Endometrial microvascular endothelial cells (primary cell): ENCODE measurements around the gene ITPKC. TPM values are rescaled to one million over a fixed set of nuclear protein-coding genes. Genes with fewer than 3 reads are reported as not detected.

Experiments
- in situ Hi-C: cut with HindIII; loops from 2 replicates; pipeline ENCODE4 v1.10.0; 2017; ENCODE audit warnings: low sequenced_read_pairs, low pct_unique_long_range_greater_than_20kb; ENCODE audit errors: inconsistent ontology term
- total RNA-seq: library from RNA; depleted of rRNA; stranded (reverse); fragments of >200 nt; gene quantifications from one replicate; pipeline ENCODE4 v1.2.3, GENCODE V29; 2015; ENCODE audit errors: inconsistent ontology term

The ITPKC gene
- total RNA-seq: 20.5 TPM

DNA sequence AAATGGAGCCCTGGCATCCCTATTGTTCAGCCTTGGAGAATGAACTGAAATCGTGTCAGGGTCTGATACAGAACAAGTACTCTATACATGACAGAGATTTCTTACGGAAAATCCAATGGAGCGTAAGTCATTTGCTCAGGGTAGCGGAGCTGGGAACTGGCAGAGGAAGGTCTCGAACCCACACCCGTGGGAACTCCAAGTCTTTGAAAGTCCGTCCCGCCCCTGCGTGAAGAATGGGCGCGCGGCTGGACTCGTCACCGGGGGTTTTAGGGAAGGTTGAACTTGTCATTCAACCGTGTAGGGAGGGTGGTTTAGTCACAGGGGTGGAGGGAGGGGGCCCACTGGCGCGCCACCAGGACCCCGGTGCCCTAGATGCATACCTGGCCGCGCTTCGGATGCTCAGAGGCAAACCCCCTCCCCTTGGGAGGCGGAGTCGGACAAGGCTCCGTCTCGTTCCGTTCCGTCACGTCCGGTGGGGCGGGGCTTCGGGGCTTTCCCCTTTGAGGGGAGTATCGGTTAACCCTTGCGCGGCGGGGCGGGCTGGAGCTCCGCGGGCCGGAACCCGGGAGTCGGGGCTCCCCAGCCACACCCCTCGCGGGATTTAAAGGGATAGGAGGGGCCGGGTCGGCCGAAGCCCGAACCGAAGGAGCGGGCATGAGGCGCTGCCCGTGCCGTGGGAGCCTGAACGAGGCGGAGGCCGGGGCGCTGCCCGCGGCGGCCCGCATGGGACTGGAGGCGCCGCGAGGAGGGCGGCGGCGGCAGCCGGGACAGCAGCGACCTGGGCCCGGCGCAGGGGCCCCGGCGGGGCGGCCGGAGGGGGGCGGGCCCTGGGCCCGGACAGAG, at the start of gene ITPKC, which contains the start of gene COQ8B:
ITPKC (plus strand) TSS at position 631 of the 843 bp plus-strand sequence; CDS start at position 655, 24 bp downstream.
COQ8B (minus strand) TSS at position 405 of the 843 bp plus-strand sequence. CDS start 2,254 bp downstream, outside the sequence.
- in situ Hi-C loops: no loop called here

DNA sequence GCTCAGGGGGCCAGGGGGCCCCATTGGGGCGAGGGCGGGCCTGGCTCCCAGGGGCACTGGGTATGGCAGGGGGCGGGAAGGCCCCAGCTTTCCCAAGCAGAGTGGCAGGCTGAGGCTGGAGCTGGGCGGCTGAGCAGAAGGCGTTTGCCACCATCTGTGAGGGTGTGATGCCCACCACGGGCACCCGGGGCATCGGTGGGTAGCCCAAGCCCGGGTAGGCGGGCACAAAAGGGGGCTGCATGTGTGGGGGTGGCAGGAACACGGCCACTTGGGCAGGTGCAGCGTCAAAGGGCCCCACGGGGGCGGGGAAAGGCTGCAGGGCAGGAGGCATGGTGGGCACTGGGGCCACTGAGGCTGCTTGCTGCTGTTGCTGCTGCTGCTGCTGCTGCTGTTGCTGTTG, 49.3 kb upstream of the ITPKC start:
- in situ Hi-C loops: no loop called here

DNA sequence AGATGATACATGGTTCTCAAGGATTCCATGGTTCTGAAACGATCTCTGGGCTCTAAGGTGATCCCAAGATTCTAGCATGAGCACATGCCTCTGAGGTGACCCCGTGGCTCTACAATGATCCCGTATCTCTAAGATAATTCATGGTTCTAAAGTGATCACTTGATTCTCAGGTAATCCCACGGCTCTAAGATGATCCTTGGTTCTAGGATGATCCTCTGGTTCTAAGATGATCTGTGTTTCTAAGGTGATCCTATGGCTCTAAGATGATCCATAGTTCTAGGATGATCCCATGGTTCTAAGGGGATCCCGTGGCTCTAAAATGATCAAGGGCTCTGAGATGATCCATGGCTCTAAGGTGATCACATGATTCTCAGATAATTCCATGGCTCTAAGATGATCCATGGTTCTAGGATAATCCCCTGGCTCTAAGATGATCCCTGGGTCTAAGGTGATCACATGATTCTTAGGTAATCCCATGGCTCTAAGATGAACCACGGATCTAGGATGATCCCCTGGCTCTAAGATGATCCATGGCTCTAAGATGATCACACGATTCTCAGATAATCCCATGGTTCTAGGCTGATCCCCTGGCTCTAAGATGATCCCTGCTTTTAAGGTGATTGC, 47.8 kb upstream of the ITPKC start:
- in situ Hi-C loops: no loop called here

DNA sequence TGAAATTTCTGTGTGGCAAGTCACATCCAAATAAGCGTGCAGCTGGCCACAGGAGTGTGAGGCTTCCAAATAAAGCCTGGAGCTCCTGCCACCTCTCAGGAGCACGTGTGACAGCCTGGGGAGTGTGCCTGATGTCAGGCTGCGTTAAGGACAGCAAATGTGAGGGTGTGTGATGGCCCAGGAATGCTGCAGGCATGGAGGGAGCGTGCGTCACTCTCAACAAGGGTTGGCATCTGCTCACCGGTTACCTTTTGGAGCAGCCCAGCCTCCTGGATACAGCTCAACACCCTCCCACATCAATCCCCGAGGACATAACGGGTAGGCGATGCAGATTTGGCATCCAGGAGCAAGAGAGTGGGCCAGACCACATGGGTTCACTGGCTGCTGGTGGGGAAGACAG, 45.5 kb upstream of the ITPKC start:
- in situ Hi-C loops: no loop called here

DNA sequence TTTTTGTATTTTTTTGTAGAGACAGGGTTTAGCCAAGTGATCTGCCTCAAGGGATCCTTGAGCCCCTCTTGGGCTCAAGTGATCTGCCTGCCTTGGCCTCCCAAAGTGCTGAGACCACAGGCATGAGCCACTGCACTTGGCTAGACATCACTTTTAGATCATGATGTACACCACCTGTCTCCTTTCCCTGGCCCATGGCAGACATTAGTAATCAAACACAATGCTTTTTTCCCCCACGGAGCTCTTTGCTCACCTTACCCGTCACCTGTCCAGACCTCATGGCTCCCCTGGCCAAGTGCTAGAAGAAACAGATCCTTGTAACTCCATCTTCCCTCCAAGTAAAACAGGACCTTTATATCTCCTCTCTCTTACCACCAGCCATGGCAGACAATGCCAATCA, 44.9 kb upstream of the ITPKC start:
- in situ Hi-C loops: no loop called here

DNA sequence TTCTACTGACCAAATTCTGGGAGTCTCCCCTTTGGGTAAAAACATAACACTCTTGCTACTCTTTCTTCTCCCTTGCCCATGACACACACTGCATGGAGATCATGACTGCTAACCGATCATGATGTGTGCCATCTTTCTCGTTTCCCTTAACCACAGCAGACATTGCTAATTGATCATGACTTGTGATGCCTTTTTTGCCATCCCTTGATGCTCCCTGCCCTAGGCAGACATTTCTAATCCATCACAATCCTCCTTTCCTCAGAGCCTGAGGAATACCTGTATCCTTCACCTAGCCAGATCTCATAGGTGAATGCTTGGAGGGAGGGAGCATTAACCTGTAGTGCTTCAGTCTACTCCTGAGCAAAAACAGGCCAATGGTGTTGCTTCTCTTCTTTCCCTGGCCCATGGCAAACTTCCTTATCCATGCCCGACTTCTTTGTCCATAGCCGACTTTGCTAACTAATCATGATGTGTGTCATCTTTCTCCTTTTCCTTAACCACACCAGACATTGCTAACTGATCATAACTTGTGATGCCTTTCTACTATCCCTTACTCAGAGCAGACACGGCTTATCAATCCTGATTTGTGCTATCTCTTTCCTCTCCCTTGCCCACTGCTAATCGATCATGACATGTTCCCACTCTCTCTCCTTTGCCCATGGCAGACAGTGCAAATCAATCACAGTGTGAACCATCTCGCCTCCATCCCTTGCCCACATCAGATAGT, 44.2 kb upstream of the ITPKC start:
- in situ Hi-C loops: no loop called here

DNA sequence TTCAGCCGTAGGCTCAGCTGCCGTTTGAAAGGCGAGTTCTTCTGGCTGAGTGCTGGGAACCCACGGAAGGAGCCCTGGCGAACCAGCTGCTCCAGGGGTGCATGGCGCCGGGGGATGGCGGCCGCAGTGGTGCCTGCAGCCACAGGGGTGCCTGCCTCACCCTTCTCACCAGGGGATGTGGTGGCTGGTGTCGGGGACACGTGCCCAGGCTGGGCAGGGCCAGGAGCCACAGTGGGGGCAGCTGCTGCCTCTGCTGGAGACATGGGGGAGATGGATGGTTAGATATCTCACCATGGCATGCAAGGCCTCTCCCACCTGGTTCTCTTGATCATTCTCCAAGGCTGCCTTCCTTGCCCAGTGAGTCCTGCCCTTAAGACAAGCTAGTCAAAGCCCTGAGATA, 43.5 kb upstream of the ITPKC start:
- in situ Hi-C loops: no loop called here

DNA sequence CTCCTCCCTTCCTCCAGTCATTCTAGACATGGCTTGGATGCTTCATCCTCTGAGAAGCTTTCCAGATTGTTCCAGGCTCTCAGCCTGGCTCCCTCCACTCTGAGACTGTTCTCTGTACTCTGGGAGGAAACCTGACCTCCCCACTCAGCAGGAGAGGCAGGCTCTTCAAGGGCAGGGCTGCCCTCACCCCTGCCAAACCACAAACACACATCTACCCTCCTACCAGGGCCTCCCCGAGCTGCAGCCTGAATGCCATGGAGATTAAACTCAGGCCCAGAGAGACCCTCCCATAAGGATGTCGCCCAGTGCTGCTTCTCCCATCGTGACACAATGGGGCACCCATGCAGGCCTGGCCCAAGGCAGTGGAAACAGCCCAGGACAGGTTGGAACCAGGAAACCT, 42.6 kb upstream of the ITPKC start:
- in situ Hi-C loops: no loop called here

DNA sequence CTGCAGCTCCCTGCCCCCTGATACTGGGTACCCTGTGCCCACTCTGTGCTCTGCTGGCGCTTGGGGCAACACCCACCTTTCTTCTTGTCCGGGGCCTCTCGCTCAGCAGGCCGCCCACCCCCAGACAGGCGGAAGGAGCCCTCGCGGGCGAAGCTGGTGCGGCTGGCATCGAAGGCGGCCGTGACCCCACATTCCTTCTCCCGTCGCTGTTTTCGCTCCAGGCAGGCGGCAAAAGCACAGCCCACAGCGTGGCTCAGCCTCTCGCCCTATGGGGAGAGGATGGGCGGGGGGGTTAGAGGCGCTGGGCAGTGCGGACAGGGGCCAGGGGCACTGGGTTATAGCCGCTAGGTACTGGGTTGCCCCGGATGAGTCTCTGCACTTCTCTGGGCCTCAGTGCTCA, 39.8 kb upstream of the ITPKC start:
- in situ Hi-C loops: no loop called here

DNA sequence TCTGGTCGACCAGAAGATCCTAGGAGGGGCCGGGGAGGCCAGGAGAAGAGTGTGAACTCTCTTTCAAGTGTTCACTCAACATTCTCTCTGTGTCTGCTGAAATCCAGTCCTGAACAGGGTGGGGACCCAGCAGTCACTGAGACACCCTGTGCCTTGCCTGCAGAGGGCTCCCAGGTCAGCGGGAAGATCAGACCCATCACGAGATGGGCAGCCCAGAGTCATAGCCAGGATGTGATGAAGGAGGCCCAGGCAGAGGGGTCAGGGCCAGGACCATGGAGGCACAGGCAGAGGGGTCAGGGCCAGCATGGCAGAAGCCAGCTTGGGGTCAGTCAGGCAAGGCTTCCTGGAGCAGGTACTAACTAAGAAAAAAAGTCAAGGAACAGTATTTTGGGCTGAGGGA, 35.9 kb upstream of the ITPKC start:
- in situ Hi-C loops: no loop called here

DNA sequence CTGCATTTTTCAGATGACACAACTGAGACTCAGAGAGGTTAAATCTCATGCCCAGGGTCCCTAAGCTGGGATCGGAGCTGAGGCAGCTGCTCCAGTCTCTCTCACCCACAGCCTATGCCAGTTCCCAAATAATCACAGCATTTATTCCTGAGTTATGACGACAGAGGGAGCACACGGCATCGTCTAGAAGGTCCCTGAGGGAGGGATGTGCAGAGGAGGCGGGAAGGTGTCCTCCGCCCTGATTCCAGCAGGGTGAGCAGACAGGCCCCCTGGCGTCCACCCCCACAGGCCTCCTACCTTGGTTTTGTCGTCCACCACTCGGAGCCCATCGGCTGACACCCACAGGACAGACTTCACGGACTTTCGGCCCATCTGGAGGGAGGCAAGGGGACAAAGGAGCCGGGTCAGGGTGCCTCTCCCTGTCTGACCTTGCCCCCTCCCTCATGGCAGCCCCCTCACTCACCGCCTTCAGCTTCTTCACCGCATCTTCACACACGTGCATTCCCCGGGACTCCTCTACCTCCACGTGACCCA, 34.4 kb upstream of the ITPKC start:
- in situ Hi-C loops: no loop called here

DNA sequence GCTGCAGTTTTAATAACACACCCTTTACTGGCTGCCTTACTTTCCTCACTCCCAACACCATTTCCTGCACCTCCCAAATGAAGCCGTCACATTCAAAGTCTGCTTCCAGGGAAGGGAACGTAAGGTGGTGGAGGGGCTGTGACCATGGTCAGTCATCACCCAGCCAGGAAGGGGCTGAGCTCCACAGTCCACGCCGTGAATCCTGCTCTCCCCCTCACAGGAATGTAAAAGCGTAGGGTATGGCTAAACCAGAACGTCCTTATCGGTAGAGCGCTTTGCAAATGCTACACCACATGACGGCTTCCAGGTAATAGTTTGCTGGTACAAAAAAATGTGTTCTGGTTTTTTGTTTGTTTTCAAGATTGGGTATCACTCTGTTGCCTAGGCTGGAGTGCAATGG, 33.5 kb upstream of the ITPKC start:
- in situ Hi-C loops: no loop called here

DNA sequence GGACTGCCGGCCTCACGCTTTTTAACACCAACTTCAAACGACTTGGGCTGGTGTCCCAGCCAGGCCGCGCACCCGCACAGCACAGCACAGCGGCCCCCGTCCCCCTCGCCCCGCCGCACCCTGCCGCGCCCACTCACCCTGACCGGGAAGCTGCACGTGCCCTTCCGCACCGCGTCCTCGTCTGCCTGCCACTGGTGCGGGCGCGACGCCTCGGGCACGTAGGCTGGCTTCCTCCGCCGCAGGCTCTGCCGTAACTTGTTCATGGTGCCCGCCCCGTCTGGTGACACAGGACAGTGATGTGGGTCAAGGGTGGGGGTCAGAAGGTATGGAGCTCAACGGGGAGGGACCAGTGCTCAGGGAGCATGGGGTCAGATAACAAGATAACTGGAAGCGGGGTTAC, 32.6 kb upstream of the ITPKC start:
- in situ Hi-C loops: no loop called here

DNA sequence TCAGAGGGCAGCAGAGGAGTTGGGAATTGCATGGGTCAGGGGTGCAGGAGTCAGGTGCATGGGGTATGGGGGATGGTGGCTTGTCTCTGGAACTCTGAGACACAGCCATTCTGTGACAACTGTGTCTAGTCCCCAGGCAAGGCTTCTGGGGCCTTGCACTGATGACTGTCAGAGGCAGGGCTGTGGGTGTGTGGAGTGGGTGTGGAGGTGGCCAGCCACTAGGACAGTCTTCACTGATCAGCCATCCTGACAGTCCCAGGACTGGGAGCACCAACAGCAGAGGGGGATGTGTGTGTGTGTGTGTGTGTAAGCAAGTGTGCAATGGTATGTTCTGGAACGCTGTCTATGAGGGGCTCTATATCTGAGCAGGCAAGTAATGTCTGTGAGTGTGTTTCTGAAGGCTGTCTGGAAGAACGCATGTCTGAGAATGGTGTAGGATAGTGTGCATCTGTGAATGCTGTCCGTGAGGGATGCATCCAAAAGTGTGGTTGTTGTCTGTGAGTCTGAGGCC, 31.8 kb upstream of the ITPKC start:
- in situ Hi-C loops: no loop called here

DNA sequence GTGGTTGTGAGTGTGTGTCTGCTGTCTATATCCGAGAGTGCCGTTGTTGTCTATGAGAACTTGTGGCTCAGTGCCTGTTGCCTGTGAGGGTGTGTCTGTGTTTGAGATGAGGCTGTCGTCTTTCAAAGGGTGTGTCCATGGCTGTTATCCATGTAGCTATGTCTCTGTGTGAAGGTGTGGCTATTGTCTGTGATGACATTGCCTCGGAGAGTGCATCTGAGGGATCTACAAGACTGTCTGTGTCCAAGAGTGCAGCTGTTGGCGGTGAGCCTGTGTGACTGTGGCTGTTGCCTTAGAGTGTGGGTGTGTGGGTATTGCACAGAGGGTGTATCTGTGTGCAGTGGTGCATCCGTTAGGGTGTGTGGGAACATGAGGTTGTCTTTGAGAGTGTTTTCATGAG, 31.3 kb upstream of the ITPKC start:
- in situ Hi-C loops: no loop called here

DNA sequence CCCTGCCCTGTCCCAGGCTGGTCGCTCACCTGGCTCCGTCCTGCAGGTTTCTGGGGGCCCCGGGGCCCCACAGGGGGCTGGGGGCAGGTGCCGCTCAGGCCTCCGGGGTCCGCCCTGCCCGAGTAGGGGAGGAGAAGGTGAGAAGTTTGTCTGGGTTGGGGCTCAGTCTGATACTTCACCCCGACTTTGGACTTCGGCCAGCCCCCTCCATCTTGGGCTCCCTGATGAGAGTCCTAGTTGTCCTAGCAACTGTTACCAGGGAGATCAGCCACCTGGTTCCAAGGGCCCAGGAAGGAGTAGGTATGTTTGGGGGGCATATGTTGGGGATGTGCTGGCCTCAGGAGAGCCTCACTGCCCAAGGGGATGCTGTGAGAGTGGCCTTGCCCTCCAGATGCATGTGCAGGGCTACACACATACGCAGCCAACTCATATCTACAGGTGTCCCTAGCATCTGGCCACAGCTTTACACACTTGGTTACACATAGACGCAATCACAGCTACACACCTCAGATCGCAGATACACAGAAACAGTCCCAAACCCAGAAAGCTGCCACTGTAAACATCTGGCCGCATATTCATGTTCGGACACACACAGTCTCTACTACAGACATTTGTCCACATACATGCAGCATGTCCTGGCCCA, 29.9 kb upstream of the ITPKC start:
- in situ Hi-C loops: no loop called here

DNA sequence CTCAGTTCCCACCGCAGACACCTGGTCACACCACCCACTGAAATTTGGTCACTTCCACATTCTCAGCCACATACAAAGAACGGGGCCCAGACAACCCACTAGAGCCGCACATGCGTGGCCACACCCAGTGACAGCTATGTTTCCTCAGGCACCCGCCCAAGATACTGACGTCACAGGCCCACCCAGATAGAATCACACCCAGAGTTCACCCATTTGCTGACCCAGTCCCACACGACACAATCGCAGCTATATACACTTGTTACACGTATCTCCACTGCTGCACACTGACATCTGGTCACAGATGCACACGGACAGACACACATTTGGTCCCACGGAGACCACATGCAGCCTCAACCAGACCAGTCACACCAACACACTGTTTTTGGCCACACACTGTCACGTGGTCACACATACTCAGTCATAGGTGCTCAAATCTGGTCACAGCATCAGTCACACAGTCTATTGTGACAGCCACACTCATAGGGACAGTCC, 29.3 kb upstream of the ITPKC start:
- in situ Hi-C loops: no loop called here

DNA sequence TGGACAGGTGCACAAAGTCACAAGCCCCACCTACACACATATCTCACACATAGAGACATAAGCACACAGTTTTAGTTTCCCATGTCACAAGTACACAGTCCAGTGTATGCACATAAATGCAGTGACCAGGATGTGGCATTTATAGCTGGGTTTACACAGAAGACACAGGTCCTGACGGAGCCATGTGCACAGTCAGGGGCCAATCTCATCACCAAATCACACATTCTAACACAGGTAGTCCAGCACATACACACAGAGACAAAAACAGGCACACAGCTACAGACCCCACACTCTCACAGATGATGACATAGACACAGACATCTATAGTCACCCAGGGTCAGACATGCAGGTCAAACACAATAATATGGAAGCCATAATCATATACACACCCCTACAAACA, 28.6 kb upstream of the ITPKC start:
- in situ Hi-C loops: no loop called here

DNA sequence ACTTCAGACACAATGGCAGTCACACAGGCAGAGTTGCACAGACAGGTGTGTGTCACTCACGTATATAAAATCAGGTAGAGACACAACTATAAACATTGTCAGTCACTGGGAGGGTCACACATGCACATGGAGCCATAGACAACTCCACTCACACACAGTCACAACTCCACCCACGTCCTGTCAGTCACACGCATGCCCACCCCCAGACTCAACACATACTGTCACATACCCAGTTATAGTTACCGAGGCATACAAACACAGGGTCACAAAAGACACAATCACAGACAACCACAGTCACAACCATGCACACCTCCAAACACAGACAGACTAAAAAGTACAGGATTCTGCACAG, 27.9 kb upstream of the ITPKC start:
- in situ Hi-C loops: no loop called here
